H1 (cell line): ENCODE results near the gene XDH.

ENCODE experiments used
- CBX5 ChIP-seq: fragments of 300-800, 300-1000 bp; sonication (generic); IDR thresholded peaks from 2 replicates; pipeline ENCODE4 v1.7.1; 2016; ENCODE audit warnings: antibody characterized with exemption, low read length, low read depth
- CEBPB ChIP-seq: IDR thresholded peaks from 2 replicates; pipeline ENCODE4 v1.6.1; 2012; ENCODE audit warnings: low read depth, low read length
- EP300 ChIP-seq, 2 experiments: IDR thresholded peaks; 1 replicate in 1 of 2; 2 replicates in 1 of 2; pipeline ENCODE4 v1.6.1; 2011 to 2012; ENCODE audit warnings: low read depth in 2 of 2, low read length in 2 of 2, mild to moderate bottlenecking in 2 of 2, borderline replicate concordance in 1 of 2, inconsistent platforms in 1 of 2, moderate library complexity in 1 of 2
- EZH2 ChIP-seq: fragments of 200-600 bp; sonication (generic); IDR thresholded peaks from 2 replicates; pipeline ENCODE4 v1.7.1; 2012; ENCODE audit warnings: low read depth, mild to moderate bottlenecking, moderate library complexity, low read length, inconsistent platforms; ENCODE audit not compliant: severe bottlenecking
- POLR2A ChIP-seq, 2 experiments: IDR thresholded peaks; 1 replicate in 1 of 2; 2 replicates in 1 of 2; pipeline ENCODE4 v1.6.1; 2011; ENCODE audit warnings: low read depth in 2 of 2, low read length in 2 of 2, mild to moderate bottlenecking in 2 of 2; ENCODE audit errors: control extremely low read depth in 1 of 2
- POLR2AphosphoS5 ChIP-seq: IDR thresholded peaks from 2 replicates; pipeline ENCODE4 v1.6.1; 2011; ENCODE audit warnings: low read depth, low read length
- RAD21 ChIP-seq, 2 experiments: IDR thresholded peaks in 1 of 2; conservative IDR thresholded peaks in 1 of 2; 2 replicates each; pipeline ENCODE4 v1.6.1; 2011; ENCODE audit warnings: low read depth in 2 of 2, low read length in 2 of 2, improper control_type of control experiment in 1 of 2, inconsistent platforms in 1 of 2, mild to moderate bottlenecking in 1 of 2, moderate library complexity in 1 of 2
- RBBP5 ChIP-seq: IDR thresholded peaks from 2 replicates; pipeline ENCODE4 v1.7.1; 2012; ENCODE audit warnings: low read depth, mild to moderate bottlenecking, inconsistent platforms, low read length, moderate library complexity, borderline replicate concordance
- SIN3A ChIP-seq, 2 experiments: IDR thresholded peaks in 1 of 2; conservative IDR thresholded peaks in 1 of 2; 2 replicates each; pipeline ENCODE4 v1.6.1; 2011 to 2012; ENCODE audit warnings: low read length in 2 of 2, improper control_type of control experiment in 1 of 2, low read depth in 1 of 2, mild to moderate bottlenecking in 1 of 2
- YY1 ChIP-seq: IDR thresholded peaks from 2 replicates; pipeline ENCODE4 v1.6.1; 2011; ENCODE audit warnings: low read depth, mild to moderate bottlenecking, low read length
- ZNF274 ChIP-seq: IDR thresholded peaks from 2 replicates; pipeline ENCODE4 v1.7.0; 2012; ENCODE audit warnings: low read length, borderline replicate concordance; ENCODE audit errors: extremely low read depth
- TF ChIP-seq, protein P1 (sequence below), 3 experiments: IDR thresholded peaks; 1 replicate in 2 of 3; 2 replicates in 1 of 3; pipeline versions ENCODE4 v1.5.1 to v1.6.1; 2011; ENCODE audit warnings: low read length in 3 of 3, mild to moderate bottlenecking in 3 of 3, inconsistent platforms in 2 of 3, low read depth in 1 of 3, moderate library complexity in 1 of 3; ENCODE audit not compliant: insufficient read depth in 1 of 3; ENCODE audit errors: control extremely low read depth in 1 of 3
- TF ChIP-seq, protein P2 (sequence below): IDR thresholded peaks from 2 replicates; pipeline ENCODE4 v1.6.1; 2011; ENCODE audit warnings: low read length, improper control_type of control experiment
- TF ChIP-seq, protein P3 (sequence below): IDR thresholded peaks from 2 replicates; pipeline ENCODE4 v1.6.1; 2012; ENCODE audit warnings: inconsistent platforms

DNA sequence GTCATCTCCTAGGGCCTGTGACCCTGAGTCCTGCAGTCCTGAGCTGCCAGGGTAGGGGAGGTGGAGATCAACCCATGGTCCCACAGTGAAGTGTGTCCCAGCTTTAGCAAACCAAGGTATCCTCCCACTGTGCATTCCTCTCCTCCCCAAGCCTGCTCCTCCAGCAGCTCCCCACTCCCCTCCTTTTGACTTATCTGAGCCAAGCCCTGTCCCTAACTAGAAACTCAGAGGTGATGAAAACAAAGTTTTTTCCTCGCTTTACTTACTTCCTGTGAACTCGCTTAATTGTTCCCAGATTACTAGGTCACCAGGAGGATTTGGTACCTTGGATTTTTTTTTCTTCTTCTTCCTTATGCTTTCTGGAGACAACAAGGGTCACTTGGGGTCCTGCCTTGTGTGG lies 99.8 kb downstream of the XDH start:
- TF ChIP-seq EZH2 = no peak
- TF ChIP-seq, protein P1, sequence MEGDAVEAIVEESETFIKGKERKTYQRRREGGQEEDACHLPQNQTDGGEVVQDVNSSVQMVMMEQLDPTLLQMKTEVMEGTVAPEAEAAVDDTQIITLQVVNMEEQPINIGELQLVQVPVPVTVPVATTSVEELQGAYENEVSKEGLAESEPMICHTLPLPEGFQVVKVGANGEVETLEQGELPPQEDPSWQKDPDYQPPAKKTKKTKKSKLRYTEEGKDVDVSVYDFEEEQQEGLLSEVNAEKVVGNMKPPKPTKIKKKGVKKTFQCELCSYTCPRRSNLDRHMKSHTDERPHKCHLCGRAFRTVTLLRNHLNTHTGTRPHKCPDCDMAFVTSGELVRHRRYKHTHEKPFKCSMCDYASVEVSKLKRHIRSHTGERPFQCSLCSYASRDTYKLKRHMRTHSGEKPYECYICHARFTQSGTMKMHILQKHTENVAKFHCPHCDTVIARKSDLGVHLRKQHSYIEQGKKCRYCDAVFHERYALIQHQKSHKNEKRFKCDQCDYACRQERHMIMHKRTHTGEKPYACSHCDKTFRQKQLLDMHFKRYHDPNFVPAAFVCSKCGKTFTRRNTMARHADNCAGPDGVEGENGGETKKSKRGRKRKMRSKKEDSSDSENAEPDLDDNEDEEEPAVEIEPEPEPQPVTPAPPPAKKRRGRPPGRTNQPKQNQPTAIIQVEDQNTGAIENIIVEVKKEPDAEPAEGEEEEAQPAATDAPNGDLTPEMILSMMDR (IDR thresholded peaks at IDR 0.05; ENCODE audit: control extremely low read depth in 1 of 3, insufficient read depth in 1 of 3, low read depth in 1 of 3, low read length in 3 of 3) = no peak
- TF ChIP-seq, protein P2, sequence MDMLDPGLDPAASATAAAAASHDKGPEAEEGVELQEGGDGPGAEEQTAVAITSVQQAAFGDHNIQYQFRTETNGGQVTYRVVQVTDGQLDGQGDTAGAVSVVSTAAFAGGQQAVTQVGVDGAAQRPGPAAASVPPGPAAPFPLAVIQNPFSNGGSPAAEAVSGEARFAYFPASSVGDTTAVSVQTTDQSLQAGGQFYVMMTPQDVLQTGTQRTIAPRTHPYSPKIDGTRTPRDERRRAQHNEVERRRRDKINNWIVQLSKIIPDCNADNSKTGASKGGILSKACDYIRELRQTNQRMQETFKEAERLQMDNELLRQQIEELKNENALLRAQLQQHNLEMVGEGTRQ = no peak
- TF ChIP-seq POLR2A (IDR thresholded peaks at IDR 0.05; ENCODE audit: control extremely low read depth in 1 of 2, low read depth in 2 of 2, low read length in 2 of 2) = no peak
- TF ChIP-seq ZNF274 = no peak
- no peak for TF ChIP-seq CBX5
- TF ChIP-seq SIN3A (conservative IDR thresholded peaks at IDR 0.05 in 1 of 2, IDR thresholded peaks at IDR 0.05 in 1 of 2; ENCODE audit: low read depth in 1 of 2, low read length in 2 of 2) = no peak
- TF ChIP-seq, protein P3, sequence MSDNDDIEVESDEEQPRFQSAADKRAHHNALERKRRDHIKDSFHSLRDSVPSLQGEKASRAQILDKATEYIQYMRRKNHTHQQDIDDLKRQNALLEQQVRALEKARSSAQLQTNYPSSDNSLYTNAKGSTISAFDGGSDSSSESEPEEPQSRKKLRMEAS = no peak
- no peak for TF ChIP-seq RAD21 (IDR thresholded peaks at IDR 0.05 in 1 of 2, conservative IDR thresholded peaks at IDR 0.05 in 1 of 2; ENCODE audit: low read depth in 2 of 2, low read length in 2 of 2)
- TF ChIP-seq RBBP5 = no peak
- no peak for TF ChIP-seq EP300 (IDR thresholded peaks at IDR 0.05; ENCODE audit: borderline replicate concordance in 1 of 2, low read depth in 2 of 2, low read length in 2 of 2)
- TF ChIP-seq POLR2AphosphoS5 = no peak
- TF ChIP-seq YY1 = no peak
- TF ChIP-seq CEBPB = no peak
